Measurements from ENCODE around the gene LINGO3.

DNA sequence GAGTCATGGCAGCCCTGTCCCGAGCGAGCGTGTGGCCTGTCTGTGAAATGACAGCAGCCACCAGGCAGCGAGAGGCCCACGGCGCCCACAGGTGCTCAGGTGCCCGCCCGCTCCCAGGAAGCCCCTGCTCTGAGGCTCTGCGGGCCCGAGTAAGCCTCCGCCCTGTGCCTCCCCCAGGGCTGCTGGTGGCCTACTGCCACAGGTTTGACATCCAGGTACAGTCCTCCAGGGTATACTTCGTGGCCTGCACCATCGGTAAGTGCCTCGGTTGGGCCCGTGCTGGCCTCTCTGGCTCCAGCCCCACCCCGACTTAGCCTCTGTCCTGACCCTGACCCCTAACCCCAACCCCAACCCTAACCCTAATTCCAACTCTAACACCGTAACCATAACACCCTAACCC is 37.1 kb upstream of the LINGO3 start:
- TF ChIP-seq POLR2A (IDR thresholded peaks at IDR 0.05) = no peak
- TF ChIP-seq, protein P1, sequence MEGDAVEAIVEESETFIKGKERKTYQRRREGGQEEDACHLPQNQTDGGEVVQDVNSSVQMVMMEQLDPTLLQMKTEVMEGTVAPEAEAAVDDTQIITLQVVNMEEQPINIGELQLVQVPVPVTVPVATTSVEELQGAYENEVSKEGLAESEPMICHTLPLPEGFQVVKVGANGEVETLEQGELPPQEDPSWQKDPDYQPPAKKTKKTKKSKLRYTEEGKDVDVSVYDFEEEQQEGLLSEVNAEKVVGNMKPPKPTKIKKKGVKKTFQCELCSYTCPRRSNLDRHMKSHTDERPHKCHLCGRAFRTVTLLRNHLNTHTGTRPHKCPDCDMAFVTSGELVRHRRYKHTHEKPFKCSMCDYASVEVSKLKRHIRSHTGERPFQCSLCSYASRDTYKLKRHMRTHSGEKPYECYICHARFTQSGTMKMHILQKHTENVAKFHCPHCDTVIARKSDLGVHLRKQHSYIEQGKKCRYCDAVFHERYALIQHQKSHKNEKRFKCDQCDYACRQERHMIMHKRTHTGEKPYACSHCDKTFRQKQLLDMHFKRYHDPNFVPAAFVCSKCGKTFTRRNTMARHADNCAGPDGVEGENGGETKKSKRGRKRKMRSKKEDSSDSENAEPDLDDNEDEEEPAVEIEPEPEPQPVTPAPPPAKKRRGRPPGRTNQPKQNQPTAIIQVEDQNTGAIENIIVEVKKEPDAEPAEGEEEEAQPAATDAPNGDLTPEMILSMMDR (IDR thresholded peaks at IDR 0.05) = no peak
